Measurements from ENCODE around the gene ETV3. TPM values are rescaled to one million over a fixed set of nuclear protein-coding genes. Genes with fewer than 3 reads are reported as not detected.
A peak's percentile ranks its signal among the peaks of the same experiment; 100 is the strongest.

ETV3 gene
- polyA plus RNA-seq, 12 donors, result 13.6 to 133 (median 16.6) TPM

DNA sequence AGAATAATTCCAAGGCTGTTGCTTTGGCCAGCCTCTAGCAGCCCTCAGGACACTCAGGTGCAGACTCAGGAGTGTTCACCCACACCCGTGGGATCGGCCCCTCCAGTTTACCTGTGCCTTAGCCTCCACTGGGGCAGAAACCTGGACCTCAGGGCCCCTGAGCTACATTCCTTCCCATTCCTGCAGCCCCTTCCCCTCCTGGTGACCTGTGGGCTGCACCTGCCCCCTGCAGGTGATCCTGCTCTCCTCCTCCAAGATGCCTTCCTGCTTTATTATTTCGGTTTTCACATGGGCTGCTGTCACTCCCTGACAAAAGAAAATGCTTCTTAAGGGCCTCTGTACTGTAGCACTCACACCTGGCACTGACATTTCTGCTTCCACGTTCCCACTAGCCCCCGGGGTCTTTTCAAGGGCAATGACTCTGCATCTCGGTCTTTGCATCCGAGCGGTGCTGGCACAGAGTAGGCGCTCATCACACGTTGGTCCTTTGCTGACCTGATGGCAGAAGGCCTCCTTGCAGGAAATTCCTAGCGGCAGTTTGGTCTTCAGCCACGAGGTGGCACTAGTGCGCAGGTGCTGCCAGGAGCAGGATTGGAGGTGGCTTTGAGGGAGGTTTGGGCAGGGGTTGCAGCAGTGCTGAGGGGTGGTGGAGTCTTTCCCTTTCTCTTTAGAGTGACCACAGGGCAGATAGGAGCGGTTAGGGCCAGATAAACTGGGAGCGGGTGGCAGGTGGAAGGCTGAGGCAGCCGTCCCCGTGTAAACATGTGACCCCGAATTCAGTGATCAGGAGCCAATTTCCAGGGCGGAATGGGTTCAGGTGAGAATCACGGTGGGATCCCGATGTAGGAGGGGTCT lies 25.3 kb upstream of the ETV3 start:
- DNase-seq, result peak; percentile 52

DNA sequence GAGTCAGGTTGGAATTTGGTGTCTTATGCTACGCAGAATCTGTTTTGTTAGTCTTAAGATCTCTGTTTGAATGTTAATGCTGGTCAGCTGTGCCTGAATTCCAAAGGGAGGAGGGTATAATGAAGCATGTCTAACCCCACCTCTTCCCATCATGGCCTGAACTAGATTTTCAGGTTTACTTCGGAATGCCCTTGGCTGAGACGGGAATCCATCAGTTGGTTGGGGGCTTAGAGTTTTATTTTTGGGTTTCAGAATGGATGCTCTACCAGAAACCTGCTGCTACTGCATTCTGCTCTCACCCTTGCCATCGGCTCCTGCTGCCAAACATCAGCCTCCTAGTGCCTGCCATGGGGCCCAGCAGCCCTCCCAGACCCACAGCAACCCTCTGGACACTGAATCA lies 24.1 kb upstream of the ETV3 start:
- no peak for DNase-seq

- DNase-seq, result no peak
These were observed 23.7 kb upstream of the ETV3 start for GRCh38 chr1:157161901-157162300.

DNA sequence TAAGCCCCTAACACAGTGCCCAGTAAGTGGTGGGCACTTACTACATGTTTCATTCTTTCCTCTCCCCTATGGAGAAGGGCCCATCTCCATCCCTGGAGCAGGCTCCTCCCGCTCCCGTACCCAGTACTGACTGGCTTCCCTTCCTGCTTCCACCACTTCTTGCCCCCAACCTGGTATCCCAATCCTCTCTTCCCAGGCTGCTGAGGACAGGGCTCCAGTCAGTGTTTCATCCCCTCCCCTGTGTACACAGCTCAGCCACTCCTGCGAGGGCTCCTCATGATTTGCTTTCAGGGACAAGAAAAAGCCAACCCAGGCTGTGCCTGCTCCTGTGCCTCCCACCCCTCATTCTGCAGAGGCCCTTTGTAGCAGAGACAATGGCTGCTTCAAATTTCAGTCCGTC lies 20.8 kb upstream of the ETV3 start:
- DNase-seq, result no peak

DNA sequence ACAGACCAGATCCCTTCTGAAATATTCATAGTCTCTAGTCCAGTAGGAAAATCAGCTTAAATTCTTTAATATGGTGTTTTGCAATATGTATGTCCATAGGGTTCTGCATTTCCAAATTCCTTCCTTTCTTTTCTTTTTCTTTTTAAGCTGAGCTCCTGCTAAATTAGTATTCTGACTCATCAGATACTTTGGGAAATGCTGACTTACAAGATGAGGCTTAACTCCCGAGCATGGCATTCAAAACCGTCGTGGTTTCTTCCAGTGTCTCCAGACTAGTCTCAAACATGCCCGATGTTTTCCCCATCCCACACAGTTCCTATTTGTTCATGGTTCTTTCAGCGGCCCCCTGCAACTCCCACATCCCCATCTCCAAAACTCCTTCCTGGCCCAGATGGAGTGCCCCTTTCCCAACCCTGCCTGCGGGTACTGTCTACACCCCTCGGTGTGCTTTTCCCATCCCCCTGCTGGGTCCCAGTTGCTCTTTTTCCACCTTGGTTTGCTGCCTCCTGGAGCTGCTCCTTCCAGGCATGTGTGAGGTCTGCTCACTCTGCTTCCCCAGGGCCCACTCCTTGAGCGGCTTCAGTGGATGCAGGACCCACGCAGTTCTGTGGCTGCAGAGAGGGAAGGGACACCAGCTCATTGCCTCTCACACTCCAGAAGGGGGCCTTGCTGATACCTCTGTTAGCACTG lies 19.5 kb upstream of the ETV3 start:
- no peak for DNase-seq

GRCh38 chr1:157156058-157156541 lies 17.9 kb upstream of the ETV3 start:
- peak; percentile 69 for DNase-seq

DNA sequence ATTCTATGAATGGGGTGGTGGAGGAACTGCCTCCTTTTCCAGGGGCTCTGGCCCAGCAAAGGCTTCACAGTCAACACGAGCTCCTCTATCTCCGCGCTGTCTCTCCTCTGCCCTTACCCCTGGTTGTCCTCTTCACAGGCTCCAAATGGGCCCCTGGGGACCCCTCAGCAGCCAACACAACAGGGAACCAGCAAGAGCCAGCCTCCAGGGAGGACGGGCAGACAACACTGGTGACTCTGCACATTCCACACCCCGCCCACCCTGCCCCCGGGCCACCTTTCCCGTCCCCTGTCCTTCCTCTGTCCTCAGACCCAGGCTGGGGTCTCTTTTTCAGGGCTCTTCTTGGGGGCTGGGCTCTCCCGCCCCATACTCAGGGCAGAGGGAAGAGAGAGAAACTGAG lies 17.5 kb upstream of the ETV3 start:
- DNase-seq, result no peak

DNA sequence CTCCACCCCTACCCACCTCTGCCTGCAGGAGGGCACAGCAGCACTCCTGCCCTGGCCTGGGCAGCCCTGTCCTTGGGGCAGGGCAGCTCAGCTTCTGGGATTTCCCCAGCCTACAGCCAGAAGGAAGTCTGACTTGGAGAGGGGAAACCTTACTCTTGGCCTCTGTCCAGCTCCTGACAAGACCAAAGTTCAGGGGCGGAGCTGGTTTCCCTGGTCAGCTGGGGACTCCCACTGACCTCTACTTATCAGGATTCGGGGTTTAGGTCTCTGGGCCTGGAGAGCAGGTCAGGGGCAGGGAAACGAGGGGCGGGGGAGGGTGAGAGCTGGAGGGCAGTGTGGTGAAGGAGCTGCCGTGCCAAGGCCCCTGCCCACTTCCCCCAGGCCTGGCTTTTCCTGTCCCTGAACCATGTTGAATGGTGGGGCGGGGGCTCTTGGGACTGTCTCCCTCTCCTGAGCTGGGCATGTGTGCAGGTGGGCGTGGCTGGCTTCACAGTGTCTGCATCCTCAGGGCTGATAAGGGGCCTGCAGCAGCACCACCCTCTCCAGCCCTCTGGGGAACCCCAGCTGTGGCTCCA lies 16.8 kb upstream of the ETV3 start:
- peak; percentile 41 for DNase-seq

- no peak for DNase-seq
These were observed 16.1 kb upstream of the ETV3 start for GRCh38 chr1:157154291-157154690.

DNA sequence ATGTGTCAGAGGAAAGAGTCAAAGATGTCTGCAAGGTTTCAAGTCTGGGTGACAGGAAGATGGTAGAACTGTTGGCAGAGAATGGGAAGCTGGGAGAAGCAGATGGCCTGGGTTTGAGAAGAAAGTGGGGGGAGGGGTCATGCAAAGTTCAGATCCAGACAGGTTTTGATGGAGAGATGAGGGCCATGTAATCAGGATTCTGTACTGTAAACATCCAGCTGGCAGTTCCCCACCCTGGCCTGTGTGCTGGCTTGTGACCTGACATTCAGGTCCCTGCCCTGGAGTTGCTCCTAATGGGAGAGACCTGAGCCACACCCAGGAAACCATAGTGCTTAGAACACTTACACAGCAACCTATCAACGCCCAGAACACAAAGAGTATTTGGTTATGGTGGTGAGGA lies 15.6 kb upstream of the ETV3 start:
- DNase-seq, result no peak

DNA sequence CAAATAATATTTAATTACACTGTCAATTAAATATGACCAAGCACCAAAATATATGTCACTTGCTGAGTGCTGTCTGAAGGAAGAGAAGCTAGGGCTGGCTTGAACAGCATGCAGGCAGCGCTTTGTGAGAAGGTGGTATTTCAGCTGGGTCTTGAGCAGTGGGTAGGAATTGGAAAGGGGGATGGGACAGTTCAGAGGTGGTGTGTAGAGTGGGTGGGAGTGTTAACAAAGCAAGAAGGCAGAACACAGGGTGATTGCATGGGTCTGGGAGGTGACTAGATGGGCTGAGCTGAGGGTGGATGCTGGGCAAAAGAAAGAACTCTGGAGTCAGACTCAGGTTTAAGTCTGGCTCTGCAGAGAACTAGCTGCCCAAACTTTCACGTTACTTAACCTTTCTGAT lies 14.3 kb upstream of the ETV3 start:
- no peak for DNase-seq

GRCh38 chr1:157151506-157151905 lies 13.3 kb upstream of the ETV3 start:
- no peak for DNase-seq

GRCh38 chr1:157151073-157151472 lies 12.9 kb upstream of the ETV3 start:
- no peak for DNase-seq

GRCh38 chr1:157150631-157151030 lies 12.4 kb upstream of the ETV3 start:
- DNase-seq, result no peak

DNA sequence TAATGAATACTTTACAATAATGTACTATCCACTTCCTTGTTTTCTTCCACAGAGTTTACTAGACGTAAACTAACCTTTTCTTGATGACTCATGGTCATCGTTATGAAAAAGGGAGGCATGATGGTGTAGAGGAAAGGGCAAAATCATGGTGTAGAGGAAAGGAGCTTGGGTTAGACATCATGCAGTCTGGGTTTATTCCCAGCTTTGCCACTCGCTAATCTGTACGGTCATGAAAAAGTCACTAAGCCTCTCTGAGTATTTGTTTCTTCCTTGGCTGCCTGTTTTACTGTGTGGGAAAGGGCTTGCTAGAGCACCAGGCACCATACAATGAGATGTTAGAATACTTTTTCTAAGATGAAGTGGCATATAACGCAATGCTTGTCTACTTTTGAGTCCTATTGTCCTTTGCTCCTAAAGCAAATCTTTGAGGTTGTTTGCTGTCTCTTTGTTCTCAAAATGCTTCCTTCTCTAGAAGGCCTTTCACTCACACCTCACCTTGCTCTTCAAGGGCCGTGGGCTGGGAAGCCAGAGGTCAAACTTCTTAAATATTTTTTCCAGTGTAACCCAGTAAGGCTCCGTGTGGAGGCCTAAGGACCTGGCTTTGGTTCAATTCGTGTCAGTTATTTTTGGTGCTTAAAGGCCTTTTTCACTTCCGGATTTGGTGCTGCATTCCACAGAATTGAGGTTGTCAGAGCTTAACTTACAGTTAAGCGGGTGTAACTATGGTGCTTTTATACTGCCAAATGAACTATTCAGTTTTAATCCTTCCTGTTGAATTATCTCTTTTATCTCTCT lies 9.9 kb upstream of the ETV3 start:
- no peak for DNase-seq

GRCh38 chr1:157147037-157147436 lies 8.8 kb upstream of the ETV3 start:
- no peak for DNase-seq

DNA sequence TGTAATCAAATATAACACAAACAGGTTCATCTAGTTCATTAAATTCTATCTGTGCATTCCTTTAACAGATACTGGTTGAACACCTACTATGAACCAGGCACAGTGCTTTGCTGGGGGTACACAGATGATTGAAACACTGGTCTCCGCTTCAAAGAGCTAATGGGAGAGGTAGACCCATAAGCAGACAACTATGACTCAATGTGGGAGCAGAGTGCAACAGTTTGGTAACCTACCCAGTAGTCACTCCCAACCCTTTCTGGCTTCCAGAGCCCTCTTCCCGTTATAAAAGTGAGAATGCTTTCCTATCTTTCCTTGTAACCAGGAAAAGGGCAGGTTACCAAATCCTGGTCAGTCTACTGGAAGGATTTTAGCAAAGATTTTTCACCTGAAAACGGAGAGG lies 8.0 kb upstream of the ETV3 start:
- no peak for DNase-seq

DNA sequence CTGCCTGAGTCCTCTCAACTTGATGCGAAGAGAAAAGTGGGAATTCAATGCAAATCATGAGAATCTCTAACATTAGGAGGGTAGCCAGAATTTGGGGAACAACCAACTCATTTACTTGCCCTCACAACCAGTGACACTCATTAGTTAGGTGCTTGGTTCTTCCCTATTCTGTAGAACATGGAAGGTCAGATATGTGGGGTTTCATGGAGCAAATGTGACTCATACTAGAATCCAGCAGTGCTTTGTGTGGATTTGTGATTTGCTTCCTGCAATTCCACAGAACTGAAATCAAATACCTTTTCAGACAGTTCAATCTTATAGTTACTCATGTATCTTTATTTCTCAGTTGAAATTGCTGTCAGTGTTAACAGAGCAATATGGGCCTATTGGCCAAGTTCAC lies 6.9 kb upstream of the ETV3 start:
- no peak for DNase-seq

- no peak for DNase-seq
These were observed 6.3 kb upstream of the ETV3 start for GRCh38 chr1:157144509-157144908.

- no peak for DNase-seq
These were observed 4.7 kb upstream of the ETV3 start for GRCh38 chr1:157142765-157143423.

GRCh38 chr1:157142201-157142600 lies 4.0 kb upstream of the ETV3 start:
- DNase-seq, result no peak

Data from muscle of arm (tissue), 12 donors.